Adrenal gland (tissue), 12 donors: Measurements from ENCODE around the gene SLC22A16. TPM values are rescaled to one million over a fixed set of nuclear protein-coding genes. Genes with fewer than 3 reads are reported as not detected.
"Not testable (repeated sequence)": the region's sequence is repeated elsewhere in the genome, so short reads cannot be mapped to it uniquely, and the experiment has no call there.

ENCODE experiments used
- DNase-seq, 7 donors: peaks; one replicate each; pipeline ENCODE4 v3.0.0-alpha.2; 2019 to 2020
- H3K27ac ChIP-seq, 5 donors: fragments of 200-600 bp; sonication (generic) in 4 of 5; 1 replicate in 3 of 5; 2 replicates in 2 of 5; pipeline versions ENCODE4 v1.5.1 to v1.8.0; 2016 to 2020; ENCODE audit warnings: mild to moderate bottlenecking in 1 of 5
- H3K27me3 ChIP-seq: fragments of 200-600 bp; 2 replicates; pipeline ENCODE4 v1.8.0; 2021
- H3K36me3 ChIP-seq, 2 donors: fragments of 200-600 bp; replicated peaks in 1 of 2; 1 replicate in 1 of 2; 2 replicates in 1 of 2; pipeline versions ENCODE4 v1.5.1 to v1.8.0; 2018 to 2022
- H3K4me1 ChIP-seq, 2 donors: fragments of 200-600 bp; replicated peaks in 1 of 2; 1 replicate in 1 of 2; 2 replicates in 1 of 2; pipeline versions ENCODE4 v1.5.1 to v1.8.0; 2018 to 2021
- H3K4me3 ChIP-seq, 4 donors: fragments of 200-600 bp; sonication (generic) in 3 of 4; one replicate each; pipeline ENCODE4 v1.5.1; 2016 to 2018
- H3K9me3 ChIP-seq, 3 donors: fragments of 200-600 bp; sonication (generic) in 1 of 3; replicated peaks in 1 of 3; 1 replicate in 2 of 3; 2 replicates in 1 of 3; pipeline versions ENCODE4 v1.5.1 to v1.8.0; 2016 to 2021
- CTCF ChIP-seq, 6 experiments: fragments of 450-650 bp in 4 of 6; fragments of 200-600 bp in 2 of 6; sonication (generic) in 1 of 6; IDR thresholded peaks; 1 replicate in 5 of 6; 2 replicates in 1 of 6; pipeline versions ENCODE4 v1.5.1 to v1.8.0; 2016 to 2021; ENCODE audit warnings: antibody characterized with exemption in 6 of 6, mild to moderate bottlenecking in 2 of 6, moderate library complexity in 1 of 6
- POLR2A ChIP-seq, 2 donors: fragments of 450-650 bp; IDR thresholded peaks; one replicate each; pipeline ENCODE4 v1.6.1; 2017; ENCODE audit warnings: antibody characterized with exemption in 2 of 2, mild to moderate bottlenecking in 2 of 2, moderate library complexity in 1 of 2
- WGBS, 4 donors: extraction: QIAGEN DNeasy Blood & Tissue Kit in 2 of 4; methylation state at CpG; one replicate each; pipeline versions ENCODE4 v1.1.5 to v1.1.7; 2013 to 2017; 5-methylcytosine and 5-hydroxymethylcytosine counted together
- intact Hi-C, 2 donors: fragments of 100-400 bp; cut with DNase I; formaldehyde crosslinking; loops; one replicate each; pipeline versions ENCODE4 v1.14.1 to v1.15.0; 2022 to 2023
- polyA plus RNA-seq, 3 donors: library from polyadenylated mRNA; stranded (reverse); fragments of 200-250 nt in 2 of 3; fragments of 350-450 nt in 1 of 3; fragmentation: Illumina TruSeq in 1 of 3; extraction: RNeasy Lipid Tissue Mini Kit (QIAGEN cat#74804) in 1 of 3; gene quantifications; one replicate each; pipeline ENCODE4 v1.2.3, GENCODE V29; 2013 to 2014
- total RNA-seq, 9 donors: library from RNA; depleted of rRNA in 4 of 9; stranded (reverse); fragments of >200 nt in 4 of 9; fragments of 120-200 nt in 1 of 9; fragmentation: NEBNext Ultra II Directional in 1 of 9; extraction: Animal tissue kit (Norgen Biotek cat#: 25700) in 1 of 9; gene quantifications; one replicate each; pipeline versions ENCODE4 v1.1.0 to v1.2.4, GENCODE V29; 2013 to 2023
- donor health status: healthy with polysubstance abuse.
- donor health status: Bipolar disorder and iron deficiency.
- donor health status: DM: yes; HTN: yes; CAD: no.
- donor health status: DM: no; HTN: no; CAD: no.
- donor health status: DM: no; HTN: no; CAD: no.
- donor health status: DM: yes; HTN: yes; CAD: no.

The SLC22A16 gene
- total and polyA plus RNA-seq, 12 donors = 0.11 to 1.6 (median 0.34) TPM; not detected in 7

GRCh38 chr6:110461376-110461775 is 15.0 kb downstream of the SLC22A16 start:
- Histone ChIP-seq H3K27me3 (no peaks in the 10 kb centered on the region), H3K9me3 (no peaks in the 10 kb centered on the region), H3K4me1 (no peaks in the 10 kb centered on the region), H3K4me3 (no peak overlapping the region), H3K36me3 (no peaks in the 10 kb centered on the region), H3K27ac (no peak overlapping the region)
- intact Hi-C loops = no loop called here
- WGBS, 4 donors = 90 to 100% (median 91%) methylated on average over 1 of the region's 1 CpG
- TF ChIP-seq CTCF (IDR thresholded peaks at IDR 0.05) (no peak), POLR2A (IDR thresholded peaks at IDR 0.05) (no peak)
- no peak for DNase-seq

- WGBS, 4 donors = 80 to 97% (median 84%) methylated on average over 2 of the region's 2 CpGs
- H3K4me3 ChIP-seq = no peak overlapping the region
- no peaks in the 10 kb centered on the region for H3K4me1 ChIP-seq
- TF ChIP-seq POLR2A (IDR thresholded peaks at IDR 0.05) = no peak
- TF ChIP-seq CTCF (IDR thresholded peaks at IDR 0.05) = no peak
- no peaks in the 10 kb centered on the region for H3K9me3 ChIP-seq
- no peaks in the 10 kb centered on the region for H3K36me3 ChIP-seq
- no peak overlapping the region for H3K27ac ChIP-seq
- no peaks in the 10 kb centered on the region for H3K27me3 ChIP-seq
- intact Hi-C loops = no loop called here
- DNase-seq = no peak
These were observed 17.3 kb downstream of the SLC22A16 start for GRCh38 chr6:110459137-110459536.

GRCh38 chr6:110458476-110458875 is 17.9 kb downstream of the SLC22A16 start:
- Histone ChIP-seq H3K36me3 (no peaks in the 10 kb centered on the region), H3K27me3 (no peaks in the 10 kb centered on the region), H3K9me3 (no peaks in the 10 kb centered on the region), H3K4me1 (no peaks in the 10 kb centered on the region), H3K27ac (no peak overlapping the region), H3K4me3 (no peak overlapping the region)
- no peak for TF ChIP-seq POLR2A (IDR thresholded peaks at IDR 0.05)
- no peak for TF ChIP-seq CTCF (IDR thresholded peaks at IDR 0.05)
- intact Hi-C loops = no loop called here
- 94 to 100% (median 97%) methylated on average over 1 of the region's 1 CpG for WGBS, 4 donors
- DNase-seq = no peak

- WGBS, 4 donors = 71 to 76% (median 74%) methylated on average over 8 of the region's 8 CpGs
- H3K27ac ChIP-seq, intact Hi-C loops, H3K4me3 ChIP-seq, H3K36me3 ChIP-seq, H3K9me3 ChIP-seq, H3K4me1 ChIP-seq, H3K27me3 ChIP-seq: not testable (repeated sequence)
- peak; percentile 38 to 55 (median 52) for TF ChIP-seq CTCF (IDR thresholded peaks at IDR 0.05)
- peak; percentile 58 to 89 (median 80) for DNase-seq
These were observed 18.7 kb downstream of the SLC22A16 start for GRCh38 chr6:110457567-110458175.
